T47D (cell line): ENCODE results near the gene PLXNA3.
A peak's percentile ranks its signal among the peaks of the same experiment; 100 is the strongest.

Source experiments
- DNase-seq, 2 experiments: peaks; one replicate each; pipeline versions ENCODE4 v3.0.0 to v3.0.0-alpha.2; 2011 to 2012; ENCODE audit warnings: low read depth in 1 of 2, low spot score in 1 of 2
- JUND ChIP-seq: IDR thresholded peaks from 2 replicates; pipeline ENCODE4 v1.6.1; 2012; ENCODE audit warnings: low read depth
- in situ Hi-C: cut with HindIII; loops from 2 replicates; pipeline ENCODE4 v1.10.0; 2016; ENCODE audit warnings: low sequenced_read_pairs, low pct_unique_long_range_greater_than_20kb

Gene PLXNA3

DNA sequence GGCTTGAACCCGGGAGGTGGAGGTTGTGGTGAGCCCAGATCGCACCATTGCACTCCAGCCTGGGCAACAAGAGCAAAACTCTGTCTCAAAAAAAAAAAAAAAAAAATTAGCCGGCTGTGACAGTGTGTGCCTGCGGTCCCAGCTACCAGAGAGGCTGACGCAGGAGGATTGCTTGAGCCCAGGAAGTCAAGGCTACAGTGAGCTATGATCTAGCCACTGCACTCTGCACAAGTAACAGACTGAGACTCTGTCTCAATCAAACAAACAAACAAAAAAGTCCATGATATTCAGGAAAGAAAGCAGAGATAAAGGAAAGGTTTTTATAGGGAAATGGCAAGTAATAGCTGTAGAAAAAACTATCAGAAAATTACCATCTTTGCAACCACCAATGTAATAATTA lies 23.1 kb downstream of the PLXNA3 start:
- DNase-seq: no peak
- no peak for TF ChIP-seq JUND
- in situ Hi-C loops: no loop called here

DNA sequence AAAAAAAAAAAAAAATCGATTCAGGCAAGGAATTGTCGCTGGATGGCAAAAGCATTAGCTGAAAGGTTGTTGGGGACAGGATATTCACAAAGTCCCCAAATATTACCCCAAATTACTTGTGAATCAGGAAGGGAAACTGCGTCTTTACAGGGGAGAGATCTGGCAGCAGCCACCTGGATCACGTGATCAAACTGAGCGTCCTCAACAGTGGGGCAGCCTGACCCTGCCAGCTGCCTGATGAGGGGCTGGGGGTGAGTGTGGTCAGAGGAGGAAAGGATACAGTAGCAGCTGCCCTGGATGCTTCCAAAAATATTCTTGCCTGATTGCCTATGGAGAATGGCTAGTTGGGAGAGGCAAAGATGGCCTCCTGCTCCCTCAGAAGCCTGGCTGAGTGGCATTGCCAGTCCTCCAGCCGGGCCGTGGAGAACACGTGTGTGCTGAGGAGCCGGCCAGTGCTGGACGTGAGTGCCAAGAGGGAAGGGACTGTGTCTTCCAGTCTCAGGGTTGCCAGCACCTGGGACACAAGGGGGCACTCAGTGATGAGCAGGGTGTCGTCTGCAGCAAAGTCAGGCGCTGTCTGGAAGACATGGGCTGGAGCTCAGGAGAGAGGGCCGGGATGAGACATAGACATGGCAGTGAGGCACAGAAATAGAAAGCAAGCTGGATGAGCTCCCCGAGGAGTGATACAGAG lies 24.0 kb downstream of the PLXNA3 start:
- in situ Hi-C loops: no loop called here
- no peak for DNase-seq
- no peak for TF ChIP-seq JUND

GRCh38 chrX:154482786-154483185 lies 24.7 kb downstream of the PLXNA3 start:
- in situ Hi-C loops: no loop called here
- no peak for TF ChIP-seq JUND
- no peak for DNase-seq

- no peak for DNase-seq
- in situ Hi-C loops: no loop called here
- TF ChIP-seq JUND: no peak
These were observed 25.2 kb downstream of the PLXNA3 start for GRCh38 chrX:154483325-154483724.

- no peak for TF ChIP-seq JUND
- DNase-seq: no peak
- in situ Hi-C loops: no loop called here
These were observed 26.4 kb downstream of the PLXNA3 start for GRCh38 chrX:154484255-154485149.

DNA sequence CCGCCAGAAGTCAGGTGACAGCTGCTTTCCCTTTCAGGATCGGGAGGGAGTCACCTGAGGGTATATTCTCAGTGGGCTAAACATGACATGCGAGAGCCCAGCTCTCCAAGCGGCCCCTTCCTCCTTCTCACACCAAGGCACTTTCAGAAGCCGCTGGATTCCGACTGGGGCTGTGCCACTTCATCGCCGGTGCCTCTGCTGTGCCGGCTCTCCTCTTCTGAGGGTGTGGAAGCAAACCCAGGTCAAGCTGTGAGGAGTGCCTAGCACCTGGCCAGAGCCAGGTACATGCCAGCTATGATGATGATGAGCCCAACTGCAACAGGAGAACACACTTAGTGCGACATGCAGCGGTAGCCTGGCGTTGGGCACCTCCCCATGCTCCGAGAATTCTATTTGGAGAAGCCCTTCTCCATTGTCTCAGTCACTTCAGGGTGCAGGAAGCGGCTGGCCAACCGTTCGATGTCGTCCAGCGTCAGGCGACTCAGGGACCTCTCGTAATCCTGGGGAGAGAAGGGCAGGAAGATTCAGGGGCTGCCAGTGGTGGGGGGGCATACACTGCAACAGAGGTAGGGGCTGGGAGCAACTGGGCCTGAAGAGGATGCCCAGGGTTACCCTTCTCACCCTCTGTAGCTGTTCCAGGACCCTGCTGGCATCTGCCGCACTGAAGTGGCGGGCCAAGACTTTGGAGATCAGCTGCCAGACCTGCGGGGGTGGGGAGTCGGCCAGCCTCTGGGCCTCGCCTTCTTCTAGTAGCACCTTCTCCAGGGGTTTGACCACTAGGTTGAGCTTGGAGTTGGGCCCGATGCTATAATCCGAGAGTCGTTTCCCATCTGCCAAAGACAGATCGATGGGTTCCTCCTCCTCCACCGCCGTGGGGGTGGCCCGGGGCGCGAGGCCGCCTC lies 27.3 kb downstream of the PLXNA3 start:
- in situ Hi-C loops: no loop called here
- TF ChIP-seq JUND: no peak
- no peak for DNase-seq

DNA sequence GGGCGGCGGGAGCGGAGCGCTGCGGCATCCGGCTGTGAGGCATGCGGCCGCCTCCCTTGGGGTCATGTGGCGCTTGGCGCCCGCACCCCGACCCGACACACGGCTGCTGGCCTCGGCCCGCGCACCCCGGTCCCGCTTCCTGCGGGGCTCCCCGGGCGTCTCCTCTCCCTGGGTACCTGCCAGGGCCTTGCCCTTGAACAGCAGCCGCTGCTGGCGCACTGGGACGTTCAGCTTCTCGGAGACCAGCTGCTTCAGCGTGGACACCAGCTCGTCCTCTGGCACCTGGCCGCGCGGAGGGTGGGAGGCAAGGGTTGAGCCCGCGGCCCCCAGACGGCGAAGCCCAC lies 27.9 kb downstream of the PLXNA3 start:
- in situ Hi-C loops: no loop called here
- TF ChIP-seq JUND: no peak
- peak in 1 of 2 experiments; percentile 20 for DNase-seq

- peak; percentile 33 to 88 for DNase-seq
- in situ Hi-C loops: no loop called here
- TF ChIP-seq JUND: no peak
These were observed 28.5 kb downstream of the PLXNA3 start, which contains the start of gene UBL4A for GRCh38 chrX:154486396-154487207. Gene UBL4A, minus strand, starts transcription at chrX:154486615. Its CDS starts 31 bp downstream, at chrX:154486584.

GRCh38 chrX:154487518-154488290 lies 29.6 kb downstream of the PLXNA3 start:
- no peak for DNase-seq
- in situ Hi-C loops: no loop called here
- no peak for TF ChIP-seq JUND

DNA sequence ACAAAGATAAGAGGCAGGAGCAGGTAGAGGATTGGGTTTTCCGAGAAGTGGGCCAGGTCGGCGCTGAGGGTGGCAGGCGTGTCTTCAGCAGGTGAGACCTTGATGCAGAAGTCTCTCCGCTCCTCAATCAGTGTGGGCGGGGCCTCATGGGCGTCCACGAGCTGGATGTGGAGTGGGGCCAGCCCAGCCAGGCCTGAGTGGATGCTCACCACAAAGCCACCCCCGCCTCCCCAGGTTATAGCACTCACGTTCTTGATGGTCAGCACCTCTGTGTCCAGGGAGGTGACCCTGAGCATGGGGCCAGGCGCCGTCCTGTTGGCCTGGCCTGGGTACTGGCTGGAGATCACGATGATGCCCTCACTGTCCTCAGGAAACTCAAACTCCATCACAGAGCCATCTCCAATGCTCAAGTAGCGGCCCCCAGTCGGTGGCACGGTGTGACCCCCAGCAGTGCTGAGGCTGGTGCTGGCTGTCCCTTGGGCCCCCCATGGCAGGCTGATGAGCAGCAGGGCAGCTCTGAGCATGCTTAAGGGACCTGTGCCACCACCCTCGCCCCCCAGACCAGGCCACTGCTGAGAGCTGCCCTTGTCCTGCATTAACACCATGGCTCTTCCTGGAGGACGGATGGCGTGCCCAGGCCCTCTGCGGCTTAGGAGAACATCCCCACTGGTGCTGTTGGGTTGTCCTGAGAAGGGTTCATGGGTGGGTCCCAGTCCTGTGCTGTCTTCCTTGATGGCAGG lies 30.4 kb downstream of the PLXNA3 start:
- in situ Hi-C loops: no loop called here
- TF ChIP-seq JUND: no peak
- no peak for DNase-seq
